WI38 (cell line): Measurements from ENCODE around the gene CLBA1.
"Not testable (repeated sequence)": the region's sequence is repeated elsewhere in the genome, so short reads cannot be mapped to it uniquely, and the experiment has no call there.

Experiments
- H3K4me3 ChIP-seq: 2 replicates; pipeline ENCODE4 v1.5.1; 2011; ENCODE audit warnings: low read depth, mild to moderate bottlenecking, control low read depth, low read length
- CTCF ChIP-seq: IDR thresholded peaks from 2 replicates; pipeline ENCODE4 v1.5.1; 2012; ENCODE audit warnings: low read depth, mild to moderate bottlenecking, control low read depth, low read length

Gene CLBA1

GRCh38 chr14:105034315-105035039 is 48.9 kb downstream of the CLBA1 start:
- no peak overlapping the region for H3K4me3 ChIP-seq
- TF ChIP-seq CTCF: no peak

DNA sequence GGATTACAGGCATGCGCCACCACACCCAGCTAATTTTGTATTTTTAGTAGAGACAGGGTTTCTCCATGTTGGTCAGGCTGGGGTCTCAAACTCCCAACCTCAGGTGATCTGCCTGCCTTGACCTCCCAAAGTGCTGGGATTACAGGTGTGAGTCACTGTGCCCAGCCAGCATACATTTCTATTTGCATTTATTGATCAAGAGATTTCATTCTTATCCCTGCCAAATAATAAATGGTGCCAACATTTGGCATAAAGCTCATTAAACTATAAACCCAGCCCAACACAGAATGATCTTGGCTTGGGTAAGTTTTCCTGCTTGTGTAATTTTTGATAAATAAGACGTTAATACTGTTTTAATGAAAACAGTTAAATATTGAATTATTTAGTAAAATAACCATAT is 50.0 kb downstream of the CLBA1 start:
- H3K4me3 ChIP-seq: not testable (repeated sequence)

DNA sequence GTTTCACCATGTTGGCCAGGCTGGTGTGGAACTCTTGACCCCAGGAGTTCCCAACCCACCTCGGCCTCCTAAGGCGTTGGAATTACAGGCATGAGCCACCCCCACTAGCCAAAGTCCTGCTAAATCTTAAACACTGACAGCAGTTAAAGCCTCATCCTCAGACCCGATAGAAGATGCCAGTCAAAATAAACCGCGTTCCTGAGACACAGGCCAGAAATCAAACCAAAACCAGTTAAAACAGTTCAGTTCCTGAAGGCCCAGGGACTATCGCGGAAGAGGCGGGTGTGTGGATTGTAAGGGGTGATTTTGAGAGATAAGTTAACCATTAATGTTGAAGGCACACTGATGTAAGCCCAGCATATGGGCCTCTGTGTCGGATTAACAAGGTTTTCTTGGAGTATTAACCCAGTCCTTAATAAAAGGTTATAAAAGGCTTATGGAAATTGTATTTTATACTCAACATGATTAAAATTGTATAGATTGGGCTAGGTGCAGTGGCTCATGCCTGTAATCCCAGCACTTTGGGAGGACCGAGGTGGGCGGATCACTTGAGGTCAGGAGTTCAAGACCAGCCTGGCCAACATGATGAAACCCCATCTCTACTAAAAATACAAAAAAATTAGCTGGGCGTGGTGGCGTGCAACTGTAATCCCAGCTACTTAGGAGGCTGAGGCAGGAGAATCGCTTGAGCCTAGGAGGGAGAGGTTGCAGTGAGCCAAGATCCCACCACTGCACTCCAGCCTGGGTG is 54.0 kb downstream of the CLBA1 start:
- no peak overlapping the region for H3K4me3 ChIP-seq
- no peak for TF ChIP-seq CTCF

GRCh38 chr14:105041841-105042765 is 56.5 kb downstream of the CLBA1 start:
- no peak for TF ChIP-seq CTCF
- H3K4me3 ChIP-seq: no peak overlapping the region

DNA sequence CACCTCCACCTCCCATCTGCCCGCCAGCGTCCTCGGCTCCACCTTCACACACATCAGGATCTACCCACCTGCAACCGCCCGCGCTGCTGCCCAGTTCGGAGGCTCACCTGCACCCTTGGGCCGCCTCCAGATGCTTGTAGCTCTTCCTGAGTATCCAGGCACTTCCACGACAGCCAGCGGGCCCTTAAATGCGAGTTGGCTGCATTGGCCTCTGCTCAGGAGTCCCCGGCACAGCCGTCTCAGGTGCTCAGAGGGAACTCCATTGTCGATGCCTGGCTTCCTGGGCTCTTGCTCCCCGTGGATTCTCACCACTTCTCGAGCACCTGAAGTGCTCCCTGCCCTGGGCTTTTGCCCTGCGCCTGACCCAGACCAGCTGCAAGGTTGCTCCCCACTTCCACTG is 57.2 kb downstream of the CLBA1 start:
- no peak overlapping the region for H3K4me3 ChIP-seq
- no peak for TF ChIP-seq CTCF

DNA sequence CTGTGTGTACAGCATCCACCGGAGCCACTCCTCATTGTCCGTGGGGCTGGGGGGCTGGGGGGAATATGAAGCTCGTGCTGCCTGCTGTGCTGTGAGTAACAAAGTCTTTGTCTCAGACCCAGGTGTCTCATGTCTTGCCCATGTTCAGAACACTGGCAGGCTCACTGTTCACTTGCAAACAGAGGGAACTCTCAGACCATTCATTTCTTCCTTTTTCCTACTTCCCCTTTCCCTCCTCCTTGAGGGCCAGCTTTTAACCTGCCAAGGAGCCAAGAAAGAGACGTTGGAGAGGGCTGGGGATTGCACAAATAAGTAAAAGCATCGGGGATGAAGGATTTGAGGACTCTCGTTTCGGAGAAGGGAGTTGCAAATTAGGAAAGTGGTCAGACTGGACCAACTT is 58.1 kb downstream of the CLBA1 start:
- H3K4me3 ChIP-seq: no peak overlapping the region
- no peak for TF ChIP-seq CTCF
